Fibroblast of lung (primary cell): ENCODE data around the gene MOG. TPM values are rescaled to one million over a fixed set of nuclear protein-coding genes. Genes with fewer than 3 reads are reported as not detected.

ENCODE experiments used
- DNase-seq, 2 donors: peaks; one replicate each; pipeline versions ENCODE4 v3.0.0 to v3.0.0-alpha.2; 2010; ENCODE audit warnings: low read depth in 2 of 2
- H2AFZ ChIP-seq: 2 replicates; pipeline ENCODE4 v1.5.1; 2012; ENCODE audit warnings: low read length, control low read depth, inconsistent platforms
- H3K27ac ChIP-seq: 2 replicates; pipeline ENCODE4 v1.5.1; 2011; ENCODE audit warnings: low read length, control low read depth; ENCODE audit not compliant: insufficient read depth
- H3K27me3 ChIP-seq: 2 replicates; pipeline ENCODE4 v1.5.1; 2011; ENCODE audit warnings: mild to moderate bottlenecking, low read length; ENCODE audit not compliant: control insufficient read depth, insufficient read depth
- H3K36me3 ChIP-seq: 2 replicates; pipeline ENCODE4 v1.5.1; 2011; ENCODE audit warnings: low read length; ENCODE audit not compliant: control insufficient read depth, insufficient read depth
- H3K4me1 ChIP-seq: 2 replicates; pipeline ENCODE4 v1.5.1; 2011; ENCODE audit warnings: low read length; ENCODE audit not compliant: control insufficient read depth, insufficient read depth; ENCODE audit errors: extremely low read depth
- H3K4me2 ChIP-seq: 2 replicates; pipeline ENCODE4 v1.5.1; 2011; ENCODE audit warnings: low read length, control low read depth; ENCODE audit not compliant: insufficient read depth; ENCODE audit errors: extremely low read depth
- H3K4me3 ChIP-seq, 4 experiments: fragments of 200-600 bp in 1 of 4; sonication (generic) in 1 of 4; replicated peaks in 1 of 4; 2 replicates each; pipeline ENCODE4 v1.5.1; 2011 to 2016; ENCODE audit warnings: low read length in 4 of 4, low read depth in 3 of 4, mild to moderate bottlenecking in 3 of 4, control low read depth in 2 of 4, inconsistent platforms in 1 of 4, mixed read lengths in 1 of 4; ENCODE audit not compliant: insufficient read depth in 1 of 4; ENCODE audit errors: control extremely low read depth in 1 of 4
- H3K79me2 ChIP-seq: 2 replicates; pipeline ENCODE4 v1.5.1; 2012; ENCODE audit warnings: mild to moderate bottlenecking, low read length, inconsistent platforms; ENCODE audit not compliant: control insufficient read depth, insufficient read depth
- H3K9ac ChIP-seq: 2 replicates; pipeline ENCODE4 v1.5.1; 2011; ENCODE audit warnings: mild to moderate bottlenecking, low read length, control low read depth; ENCODE audit not compliant: insufficient read depth
- H3K9me3 ChIP-seq: 2 replicates; pipeline ENCODE4 v1.5.1; 2012; ENCODE audit warnings: low read depth, low read length; ENCODE audit not compliant: control insufficient read depth, insufficient read depth
- H4K20me1 ChIP-seq: 2 replicates; pipeline ENCODE4 v1.5.1; 2011; ENCODE audit warnings: low read length; ENCODE audit not compliant: control insufficient read depth, insufficient read depth; ENCODE audit errors: extremely low read depth
- EZH2 ChIP-seq: IDR thresholded peaks from 2 replicates; pipeline ENCODE4 v1.5.1; 2012; ENCODE audit warnings: low read length, control low read depth, mild to moderate bottlenecking; ENCODE audit errors: missing control alignments
- polyA plus RNA-seq, 2 donors: library from polyadenylated mRNA; depleted of rRNA in 1 of 2; stranded (reverse) in 1 of 2; unstranded in 1 of 2; fragments of >200 nt; gene quantifications; 2 replicates each; pipeline ENCODE4 v1.2.1, GENCODE V29; 2011 to 2012; ENCODE audit warnings: missing spikeins in 1 of 2
- total RNA-seq: library from RNA; depleted of rRNA; stranded (reverse); fragments of >200 nt; gene quantifications from 2 replicates; pipeline ENCODE4 v1.2.1, GENCODE V29; 2014
- TF ChIP-seq, protein P1 (sequence below), 2 donors: IDR thresholded peaks in 1 of 2; conservative IDR thresholded peaks in 1 of 2; 1 replicate in 1 of 2; 2 replicates in 1 of 2; pipeline ENCODE4 v1.5.1; 2011 to 2012; ENCODE audit warnings: low read length in 2 of 2, control low read depth in 1 of 2, inconsistent platforms in 1 of 2, low read depth in 1 of 2, mild to moderate bottlenecking in 1 of 2

Gene MOG
- total and polyA plus RNA-seq, 2 donors (not counting 1 experiment from before 2014, with no cell fraction given), result not detected

DNA sequence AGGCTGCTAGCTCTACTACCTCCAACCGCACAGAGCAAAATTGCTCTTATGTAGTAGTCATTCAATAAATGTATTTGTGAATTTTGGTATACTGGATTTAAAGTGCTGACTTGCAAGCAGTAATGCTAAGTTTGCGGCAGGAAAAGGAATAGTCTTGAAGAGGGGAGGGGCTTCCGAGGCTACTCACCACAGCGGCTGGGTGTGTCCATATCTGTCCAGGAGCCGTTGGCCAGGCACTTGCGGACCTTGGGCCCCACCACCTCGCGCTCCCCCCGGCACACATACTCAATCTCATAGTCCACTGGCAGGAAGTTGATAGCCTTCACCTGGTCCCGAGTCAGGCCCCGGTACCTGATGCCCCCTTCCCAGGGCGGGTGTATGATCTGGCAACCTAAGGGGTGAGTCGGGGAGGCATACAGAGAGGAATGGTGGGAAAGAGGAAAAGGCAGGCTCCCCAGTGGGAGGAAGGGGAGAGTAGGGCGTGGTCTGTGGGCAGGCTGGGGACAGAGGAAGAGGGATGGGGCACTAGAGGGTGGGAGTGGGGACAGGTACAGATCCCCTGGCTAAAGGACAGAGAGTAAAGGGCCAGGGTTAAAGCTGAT, 25.6 kb upstream of the MOG start:
- peak overlapping the region; percentile 89 for H3K4me2 ChIP-seq

DNA sequence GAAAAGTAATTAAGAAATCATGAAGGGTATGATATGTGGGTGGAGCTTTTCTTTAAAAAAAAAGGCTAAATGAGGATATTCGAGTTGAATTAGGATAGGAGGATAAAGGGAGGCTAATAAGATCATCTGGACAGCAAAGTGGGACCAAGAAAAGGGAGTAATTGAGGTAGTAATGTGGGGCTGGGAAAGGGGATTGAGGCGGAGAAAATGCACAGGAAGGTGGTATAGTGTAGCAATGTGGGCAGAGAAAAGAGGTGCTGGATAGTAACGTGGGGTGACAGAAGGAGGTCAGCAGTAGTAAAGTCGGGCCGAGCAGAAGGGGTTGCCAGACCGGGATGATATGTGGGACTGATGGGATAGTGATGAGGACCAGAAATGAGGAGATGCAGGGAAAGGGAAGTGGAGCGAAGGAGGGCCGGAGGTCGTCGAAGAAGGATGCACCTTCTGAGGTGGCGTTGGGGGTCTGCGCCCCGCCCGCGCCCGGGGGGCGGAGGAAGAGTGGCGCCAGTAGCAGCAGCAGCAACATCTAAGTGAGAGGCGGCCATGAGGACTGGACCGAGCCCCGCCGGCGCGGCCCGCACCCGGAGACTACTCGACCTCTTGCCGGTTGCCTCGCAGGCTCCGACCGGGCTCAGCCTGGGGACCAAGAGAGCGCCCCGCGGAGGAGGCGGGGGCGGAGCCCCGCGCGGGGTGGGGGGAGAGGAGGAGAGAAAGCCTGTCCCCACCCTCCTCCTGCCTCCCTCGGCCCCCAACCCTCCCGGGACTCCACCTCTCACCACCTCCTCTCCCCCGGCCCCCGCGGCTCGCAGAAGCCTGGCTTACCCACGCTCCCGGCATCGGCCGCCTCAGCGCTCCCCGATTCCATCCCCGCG, 24.8 kb upstream of the MOG start:
- Histone ChIP-seq H2AFZ (peak overlapping the region; percentile 46), H3K4me2 (peak overlapping the region; percentile 89), H3K4me1 (peaks cover 8% of the 10 kb centered on the region), H3K27ac (no peak overlapping the region), H3K9ac (peak overlapping the region; percentile 49), H4K20me1 (no peaks in the 10 kb centered on the region), H3K4me3 (peak overlapping the region; percentile 59 to 72 (median 70)), H3K27me3 (no peaks in the 10 kb centered on the region), H3K79me2 (no peaks in the 10 kb centered on the region), H3K36me3 (no peaks in the 10 kb centered on the region), H3K9me3 (no peaks in the 10 kb centered on the region)
- TF ChIP-seq EZH2, result no peak
- TF ChIP-seq, protein P1, sequence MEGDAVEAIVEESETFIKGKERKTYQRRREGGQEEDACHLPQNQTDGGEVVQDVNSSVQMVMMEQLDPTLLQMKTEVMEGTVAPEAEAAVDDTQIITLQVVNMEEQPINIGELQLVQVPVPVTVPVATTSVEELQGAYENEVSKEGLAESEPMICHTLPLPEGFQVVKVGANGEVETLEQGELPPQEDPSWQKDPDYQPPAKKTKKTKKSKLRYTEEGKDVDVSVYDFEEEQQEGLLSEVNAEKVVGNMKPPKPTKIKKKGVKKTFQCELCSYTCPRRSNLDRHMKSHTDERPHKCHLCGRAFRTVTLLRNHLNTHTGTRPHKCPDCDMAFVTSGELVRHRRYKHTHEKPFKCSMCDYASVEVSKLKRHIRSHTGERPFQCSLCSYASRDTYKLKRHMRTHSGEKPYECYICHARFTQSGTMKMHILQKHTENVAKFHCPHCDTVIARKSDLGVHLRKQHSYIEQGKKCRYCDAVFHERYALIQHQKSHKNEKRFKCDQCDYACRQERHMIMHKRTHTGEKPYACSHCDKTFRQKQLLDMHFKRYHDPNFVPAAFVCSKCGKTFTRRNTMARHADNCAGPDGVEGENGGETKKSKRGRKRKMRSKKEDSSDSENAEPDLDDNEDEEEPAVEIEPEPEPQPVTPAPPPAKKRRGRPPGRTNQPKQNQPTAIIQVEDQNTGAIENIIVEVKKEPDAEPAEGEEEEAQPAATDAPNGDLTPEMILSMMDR (conservative IDR thresholded peaks at IDR 0.05 in 1 of 2, IDR thresholded peaks at IDR 0.05 in 1 of 2; ENCODE audit: low read depth in 1 of 2, low read length in 2 of 2), result no peak
- peak; percentile 66 to 70 for DNase-seq

More for the DNA sequence above, 25.6 kb upstream of the MOG start:
- no peak overlapping the region for H3K9ac ChIP-seq
- TF ChIP-seq, protein P1 (conservative IDR thresholded peaks at IDR 0.05 in 1 of 2, IDR thresholded peaks at IDR 0.05 in 1 of 2; ENCODE audit: low read depth in 1 of 2, low read length in 2 of 2), result no peak
- no peak for TF ChIP-seq EZH2
- H4K20me1 ChIP-seq, result no peaks in the 10 kb centered on the region
- no peaks in the 10 kb centered on the region for H3K36me3 ChIP-seq
- peak; percentile 14 to 41 for DNase-seq
- no peaks in the 10 kb centered on the region for H3K9me3 ChIP-seq
- H2AFZ ChIP-seq, result no peak overlapping the region
- H3K4me1 ChIP-seq, result peaks cover 10% of the 10 kb centered on the region
- H3K27ac ChIP-seq, result no peak overlapping the region
- H3K79me2 ChIP-seq, result no peaks in the 10 kb centered on the region
- H3K27me3 ChIP-seq, result no peaks in the 10 kb centered on the region
- H3K4me3 ChIP-seq, result peak overlapping the region in 2 of 4 experiments; percentile 69 to 71

DNA sequence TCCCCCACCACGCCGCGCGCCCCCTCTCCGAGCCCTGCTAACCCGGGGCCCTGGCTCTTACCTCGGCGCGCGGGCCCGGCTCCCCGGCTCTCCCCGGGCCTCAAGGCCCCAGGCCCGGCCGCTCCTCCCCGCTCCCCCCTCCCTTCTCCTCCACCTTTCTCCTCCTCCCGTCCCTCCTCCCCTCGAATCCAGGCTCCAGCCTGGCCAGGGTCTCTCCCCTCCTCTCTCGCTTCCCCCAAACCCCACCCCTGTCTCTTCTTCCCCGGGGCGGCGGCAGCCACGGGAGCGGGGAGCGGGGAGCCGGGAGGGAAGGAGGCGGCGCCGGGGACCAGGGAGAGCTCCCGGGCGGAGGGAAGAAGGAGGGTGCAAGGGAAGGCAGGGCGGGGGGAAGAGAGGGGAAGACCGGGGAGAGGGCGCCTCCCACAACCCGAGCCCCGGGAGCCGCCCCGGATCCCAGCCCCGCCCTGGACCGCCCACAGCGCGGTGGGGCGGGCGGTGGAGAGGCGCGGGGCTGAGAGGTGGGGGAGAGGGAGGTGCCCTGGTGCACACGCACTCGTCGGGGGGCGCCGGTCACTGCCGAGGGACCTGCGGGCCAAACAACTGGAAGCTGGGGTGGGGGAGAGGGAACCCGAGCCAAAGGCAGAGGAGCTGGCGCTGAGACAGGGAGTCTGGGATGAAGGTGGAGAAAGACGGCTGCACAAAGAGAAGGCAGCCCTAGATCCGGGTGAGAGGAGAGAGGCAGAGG, 23.9 kb upstream of the MOG start, which contains the start of gene GABBR1:
GABBR1 (minus strand) TSS at position 395 of the 745 bp plus-strand sequence. CDS start 798 bp downstream, outside the sequence.
- Histone ChIP-seq H3K4me3 (peak within 1 kb of the TSS; percentile 64 to 72 (median 70)), H3K27ac (no peak within 1 kb of the TSS), H3K4me1 (peaks cover 8% of the 10 kb centered on the region), H3K9me3 (no peaks in the 10 kb centered on the region), H4K20me1 (no peaks in the 10 kb centered on the region), H3K9ac (peak within 1 kb of the TSS; percentile 49), H2AFZ (peak within 1 kb of the TSS; percentile 87), H3K36me3 (no peaks in the 10 kb centered on the region), H3K4me2 (peak within 1 kb of the TSS; percentile 92), H3K79me2 (no peaks in the 10 kb centered on the region), H3K27me3 (no peaks in the 10 kb centered on the region)
- TF ChIP-seq, protein P1 (conservative IDR thresholded peaks at IDR 0.05 in 1 of 2, IDR thresholded peaks at IDR 0.05 in 1 of 2; ENCODE audit: low read depth in 1 of 2, low read length in 2 of 2), result no peak
- peak; percentile 85 to 87 for DNase-seq
